ENCODE results near the gene DCANP1. TPM values are rescaled to one million over a fixed set of nuclear protein-coding genes. Genes with fewer than 3 reads are reported as not detected.

Gene DCANP1
- total RNA-seq, 1 experiment from 2014 or later: not detected

GRCh38 chr5:135457424-135458071 lies 10.4 kb upstream of the DCANP1 start:
- ChIA-PET POLR2A (interaction anchor here (0.6 to 2.0 kb wide), 7 partner anchors 9 to 401 kb away, joined by 3 to 5 read pairs (median 3); no protein-coding TSS in a partner anchor), CTCF (interaction anchor here (0.6 to 29.6 kb wide), 50 partner anchors 9 to 1311 kb away, joined by 3 to 2166 read pairs (median 4); partner anchors contain the start of genes DCANP1, SLC25A48 and SMAD5)
- Mint-ChIP-seq H3K27ac (ENCODE audit: low read depth, unreplicated experiment) (no peak overlapping the region), H3K36me3 (ENCODE audit: insufficient read depth, unreplicated experiment) (no peaks in the 10 kb centered on the region), H3K27me3 (ENCODE audit: insufficient read depth, unreplicated experiment) (peaks cover 18% of the 10 kb centered on the region), H3K9me3 (ENCODE audit: unreplicated experiment) (no peaks in the 10 kb centered on the region), H3K4me3 (ENCODE audit: unreplicated experiment) (no peak overlapping the region), H3K4me1 (ENCODE audit: insufficient read depth, unreplicated experiment) (peaks cover 21% of the 10 kb centered on the region)
- peak; percentile 88 for DNase-seq (ENCODE audit: unreplicated experiment)
- TF ChIP-seq CTCF (IDR thresholded peaks at IDR 0.05; ENCODE audit: unreplicated experiment): peak; percentile 90
- BruUV-seq (replicated peaks): no TSS peak
- intact Hi-C loops (cut with micrococcal nuclease): no loop called here

- Mint-ChIP-seq H3K9me3 (ENCODE audit: unreplicated experiment) (no peaks in the 10 kb centered on the region), H3K4me3 (ENCODE audit: unreplicated experiment) (no peak overlapping the region), H3K4me1 (ENCODE audit: insufficient read depth, unreplicated experiment) (peaks cover 21% of the 10 kb centered on the region), H3K27ac (ENCODE audit: low read depth, unreplicated experiment) (no peak overlapping the region), H3K36me3 (ENCODE audit: insufficient read depth, unreplicated experiment) (no peaks in the 10 kb centered on the region), H3K27me3 (ENCODE audit: insufficient read depth, unreplicated experiment) (peaks cover 20% of the 10 kb centered on the region)
- BruUV-seq (replicated peaks): no TSS peak
- no peak for TF ChIP-seq CTCF (IDR thresholded peaks at IDR 0.05; ENCODE audit: unreplicated experiment)
- POLR2A ChIA-PET: interaction anchor here (0.6 to 2.0 kb wide), 3 partner anchors 23 to 153 kb away, joined by 3 to 5 read pairs (median 3); no protein-coding TSS in a partner anchor
- CTCF ChIA-PET: interaction anchor here (0.5 to 29.6 kb wide), 28 partner anchors 10 to 1928 kb away, joined by 3 to 2166 read pairs (median 4); partner anchors contain the start of gene DCANP1
- intact Hi-C loops (cut with micrococcal nuclease): no loop called here
- peak; percentile 96 for DNase-seq (ENCODE audit: unreplicated experiment)
Measured at GRCh38 chr5:135456238-135457099, 9.3 kb upstream of the DCANP1 start.

GRCh38 chr5:135455876-135456237 lies 8.7 kb upstream of the DCANP1 start:
- H3K27ac Mint-ChIP-seq (ENCODE audit: low read depth, unreplicated experiment): no peak overlapping the region
- no peak overlapping the region for H3K4me3 Mint-ChIP-seq (ENCODE audit: unreplicated experiment)
- peaks cover 20% of the 10 kb centered on the region for H3K27me3 Mint-ChIP-seq (ENCODE audit: insufficient read depth, unreplicated experiment)
- no peaks in the 10 kb centered on the region for H3K36me3 Mint-ChIP-seq (ENCODE audit: insufficient read depth, unreplicated experiment)
- ChIA-PET POLR2A (interaction anchor here (0.6 to 2.0 kb wide), 3 partner anchors 23 to 154 kb away, joined by 3 to 5 read pairs (median 3); no protein-coding TSS in a partner anchor), CTCF (interaction anchor here (0.5 to 29.6 kb wide), 14 partner anchors 10 to 790 kb away, joined by 3 to 2166 read pairs (median 5); partner anchors contain the start of gene DCANP1)
- no peaks in the 10 kb centered on the region for H3K9me3 Mint-ChIP-seq (ENCODE audit: unreplicated experiment)
- no peak for DNase-seq (ENCODE audit: unreplicated experiment)
- no TSS peak for BruUV-seq (replicated peaks)
- intact Hi-C loops (cut with micrococcal nuclease): no loop called here
- H3K4me1 Mint-ChIP-seq (ENCODE audit: insufficient read depth, unreplicated experiment): peaks cover 21% of the 10 kb centered on the region
- no peak for TF ChIP-seq CTCF (IDR thresholded peaks at IDR 0.05; ENCODE audit: unreplicated experiment)

GRCh38 chr5:135454946-135455345 lies 7.8 kb upstream of the DCANP1 start:
- CTCF ChIA-PET: interaction anchor here (0.9 to 29.6 kb wide), 8 partner anchors 9 to 275 kb away, joined by 4 to 2166 read pairs (median 5); partner anchors contain the start of gene DCANP1

More at GRCh38 chr5:135454946-135455345, 7.8 kb upstream of the DCANP1 start:
- Mint-ChIP-seq H3K27me3 (ENCODE audit: insufficient read depth, unreplicated experiment) (peaks cover 13% of the 10 kb centered on the region), H3K4me3 (ENCODE audit: unreplicated experiment) (no peak overlapping the region), H3K36me3 (ENCODE audit: insufficient read depth, unreplicated experiment) (no peaks in the 10 kb centered on the region), H3K9me3 (ENCODE audit: unreplicated experiment) (no peaks in the 10 kb centered on the region), H3K27ac (ENCODE audit: low read depth, unreplicated experiment) (no peak overlapping the region), H3K4me1 (ENCODE audit: insufficient read depth, unreplicated experiment) (peaks cover 21% of the 10 kb centered on the region)
- no peak for DNase-seq (ENCODE audit: unreplicated experiment)
- no peak for TF ChIP-seq CTCF (IDR thresholded peaks at IDR 0.05; ENCODE audit: unreplicated experiment)
- BruUV-seq (replicated peaks): no TSS peak
- intact Hi-C loops (cut with micrococcal nuclease): no loop called here
- POLR2A ChIA-PET: interaction anchor here (0.7 kb wide), 1 partner anchor 99 kb away, joined by 3 read pairs; no protein-coding TSS in a partner anchor
